Neural crest cell (in vitro differentiated cells): Measurements from ENCODE around the gene PBX4. TPM values are rescaled to one million over a fixed set of nuclear protein-coding genes. Genes with fewer than 3 reads are reported as not detected.

Experiments
- DNase-seq: peaks from one replicate; pipeline ENCODE4 v3.0.0; 2021; ENCODE audit warnings: low read depth, mixed read lengths, low spot score
- H3K27ac Mint-ChIP-seq: one replicate; pipeline ENCODE4 v1.8.0; 2021; ENCODE audit warnings: mild to moderate bottlenecking, mixed read lengths; ENCODE audit not compliant: unreplicated experiment
- H3K27me3 Mint-ChIP-seq: 2 replicates; pipeline ENCODE4 v1.8.0; 2021; ENCODE audit warnings: low read depth, mild to moderate bottlenecking, mixed read lengths
- H3K36me3 Mint-ChIP-seq: 2 replicates; pipeline ENCODE4 v1.8.0; 2021; ENCODE audit warnings: low read depth, mild to moderate bottlenecking, mixed read lengths
- H3K4me1 Mint-ChIP-seq: 2 replicates; pipeline ENCODE4 v1.8.0; 2021; ENCODE audit warnings: mixed read lengths
- H3K4me3 Mint-ChIP-seq: one replicate; pipeline ENCODE4 v1.8.0; 2021; ENCODE audit warnings: mild to moderate bottlenecking, mixed read lengths
- H3K9me3 Mint-ChIP-seq: 2 replicates; pipeline ENCODE4 v1.8.0; 2021; ENCODE audit warnings: mixed read lengths
- total RNA-seq: library from RNA; stranded (reverse); gene quantifications from 2 replicates; pipeline ENCODE4 v1.2.1, GENCODE V29; 2021
- TF ChIP-seq, protein P1 (sequence below): fragments of 200-600 bp; sonication (generic); conservative IDR thresholded peaks from 2 replicates; pipeline ENCODE4 v1.5.0; 2021; ENCODE audit warnings: antibody characterized with exemption, mild to moderate bottlenecking

PBX4 gene
- total RNA-seq, 1 donor from 2014 or later: 7.7 TPM

- TF ChIP-seq, protein P1, sequence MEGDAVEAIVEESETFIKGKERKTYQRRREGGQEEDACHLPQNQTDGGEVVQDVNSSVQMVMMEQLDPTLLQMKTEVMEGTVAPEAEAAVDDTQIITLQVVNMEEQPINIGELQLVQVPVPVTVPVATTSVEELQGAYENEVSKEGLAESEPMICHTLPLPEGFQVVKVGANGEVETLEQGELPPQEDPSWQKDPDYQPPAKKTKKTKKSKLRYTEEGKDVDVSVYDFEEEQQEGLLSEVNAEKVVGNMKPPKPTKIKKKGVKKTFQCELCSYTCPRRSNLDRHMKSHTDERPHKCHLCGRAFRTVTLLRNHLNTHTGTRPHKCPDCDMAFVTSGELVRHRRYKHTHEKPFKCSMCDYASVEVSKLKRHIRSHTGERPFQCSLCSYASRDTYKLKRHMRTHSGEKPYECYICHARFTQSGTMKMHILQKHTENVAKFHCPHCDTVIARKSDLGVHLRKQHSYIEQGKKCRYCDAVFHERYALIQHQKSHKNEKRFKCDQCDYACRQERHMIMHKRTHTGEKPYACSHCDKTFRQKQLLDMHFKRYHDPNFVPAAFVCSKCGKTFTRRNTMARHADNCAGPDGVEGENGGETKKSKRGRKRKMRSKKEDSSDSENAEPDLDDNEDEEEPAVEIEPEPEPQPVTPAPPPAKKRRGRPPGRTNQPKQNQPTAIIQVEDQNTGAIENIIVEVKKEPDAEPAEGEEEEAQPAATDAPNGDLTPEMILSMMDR: no peak
- Mint-ChIP-seq H3K27ac (no peak overlapping the region), H3K4me1 (no peaks in the 10 kb centered on the region), H3K4me3 (no peak overlapping the region), H3K9me3 (no peaks in the 10 kb centered on the region), H3K27me3 (no peaks in the 10 kb centered on the region), H3K36me3 (peaks cover 7% of the 10 kb centered on the region)
- no peak for DNase-seq
Observed at GRCh38 chr19:19568802-19569756, 49.4 kb downstream of the PBX4 start.

- Mint-ChIP-seq H3K9me3 (no peaks in the 10 kb centered on the region), H3K36me3 (peaks cover 7% of the 10 kb centered on the region), H3K4me1 (no peaks in the 10 kb centered on the region), H3K27ac (peak overlapping the region; percentile 87), H3K4me3 (no peak overlapping the region), H3K27me3 (no peaks in the 10 kb centered on the region)
- DNase-seq: no peak
- TF ChIP-seq, protein P1: no peak
Observed at GRCh38 chr19:19567391-19567790, 51.1 kb downstream of the PBX4 start.

DNA sequence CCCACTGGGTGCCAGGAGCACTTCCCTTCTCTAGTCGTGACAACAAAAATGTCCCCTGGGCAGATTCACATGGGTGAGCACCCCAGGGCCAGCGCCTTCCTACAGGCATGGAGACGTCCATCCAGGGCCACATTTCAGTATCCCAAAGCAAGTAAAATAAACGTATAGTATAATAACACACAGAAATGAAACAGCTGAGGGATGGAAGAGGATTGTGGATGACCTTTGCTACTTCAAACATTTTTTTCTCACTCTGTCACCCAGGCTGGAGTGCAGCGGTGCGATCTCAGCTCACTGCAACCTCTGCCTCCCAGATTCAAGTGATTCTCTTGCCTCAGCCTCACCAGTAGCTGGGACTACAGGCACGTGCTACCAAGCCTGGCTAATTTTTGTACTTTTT, 52.2 kb downstream of the PBX4 start:
- H3K4me1 Mint-ChIP-seq: no peaks in the 10 kb centered on the region
- TF ChIP-seq, protein P1: no peak
- peaks cover 7% of the 10 kb centered on the region for H3K36me3 Mint-ChIP-seq
- no peaks in the 10 kb centered on the region for H3K9me3 Mint-ChIP-seq
- DNase-seq: no peak
- no peak overlapping the region for H3K27ac Mint-ChIP-seq
- H3K27me3 Mint-ChIP-seq: no peaks in the 10 kb centered on the region
- H3K4me3 Mint-ChIP-seq: no peak overlapping the region

GRCh38 chr19:19563348-19563848, 55.1 kb downstream of the PBX4 start:
- H3K4me3 Mint-ChIP-seq: no peak overlapping the region
- DNase-seq: no peak
- TF ChIP-seq, protein P1: no peak
- no peaks in the 10 kb centered on the region for H3K27me3 Mint-ChIP-seq
- no peaks in the 10 kb centered on the region for H3K9me3 Mint-ChIP-seq
- no peaks in the 10 kb centered on the region for H3K4me1 Mint-ChIP-seq
- H3K36me3 Mint-ChIP-seq: peaks cover 3% of the 10 kb centered on the region
- no peak overlapping the region for H3K27ac Mint-ChIP-seq

DNA sequence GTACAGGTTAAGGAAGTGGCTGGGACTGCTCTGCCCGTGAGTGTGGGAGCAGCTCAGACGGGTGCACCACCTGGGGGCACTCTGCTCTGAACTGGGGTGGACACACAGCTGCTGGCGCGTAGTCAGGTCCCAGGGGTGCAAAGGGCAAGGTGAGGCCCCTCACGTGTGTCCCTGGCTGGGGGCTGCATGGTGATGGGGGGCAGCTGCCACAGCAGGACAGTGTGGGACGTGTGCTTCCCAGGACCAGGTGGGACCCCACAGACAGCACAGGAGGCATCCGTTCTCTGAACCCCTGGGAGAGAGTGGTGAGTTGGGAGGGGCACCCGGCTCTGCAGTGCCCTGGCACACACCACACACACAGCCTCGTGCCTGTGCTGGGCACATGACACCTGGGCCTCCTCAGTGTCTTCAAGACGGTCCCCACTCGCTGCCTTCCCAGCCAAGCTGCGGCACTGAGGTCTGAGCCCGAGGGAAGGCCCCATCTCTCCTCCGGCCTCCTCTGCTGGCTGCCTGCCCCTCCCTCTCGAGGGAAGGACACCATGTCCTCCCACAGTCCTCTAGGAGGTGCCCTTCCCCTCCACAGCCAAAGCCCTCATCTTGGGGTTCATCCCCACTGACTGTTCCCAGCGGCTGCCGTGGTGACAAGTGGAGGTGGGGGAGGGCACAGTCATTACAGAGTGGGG, 55.7 kb downstream of the PBX4 start:
- H3K9me3 Mint-ChIP-seq: no peaks in the 10 kb centered on the region
- DNase-seq: no peak
- no peaks in the 10 kb centered on the region for H3K4me1 Mint-ChIP-seq
- peaks cover 3% of the 10 kb centered on the region for H3K36me3 Mint-ChIP-seq
- no peaks in the 10 kb centered on the region for H3K27me3 Mint-ChIP-seq
- TF ChIP-seq, protein P1: no peak
- H3K27ac Mint-ChIP-seq: peak overlapping the region; percentile 43
- H3K4me3 Mint-ChIP-seq: no peak overlapping the region
